Measurements from ENCODE around the gene TRPV4.

DNA sequence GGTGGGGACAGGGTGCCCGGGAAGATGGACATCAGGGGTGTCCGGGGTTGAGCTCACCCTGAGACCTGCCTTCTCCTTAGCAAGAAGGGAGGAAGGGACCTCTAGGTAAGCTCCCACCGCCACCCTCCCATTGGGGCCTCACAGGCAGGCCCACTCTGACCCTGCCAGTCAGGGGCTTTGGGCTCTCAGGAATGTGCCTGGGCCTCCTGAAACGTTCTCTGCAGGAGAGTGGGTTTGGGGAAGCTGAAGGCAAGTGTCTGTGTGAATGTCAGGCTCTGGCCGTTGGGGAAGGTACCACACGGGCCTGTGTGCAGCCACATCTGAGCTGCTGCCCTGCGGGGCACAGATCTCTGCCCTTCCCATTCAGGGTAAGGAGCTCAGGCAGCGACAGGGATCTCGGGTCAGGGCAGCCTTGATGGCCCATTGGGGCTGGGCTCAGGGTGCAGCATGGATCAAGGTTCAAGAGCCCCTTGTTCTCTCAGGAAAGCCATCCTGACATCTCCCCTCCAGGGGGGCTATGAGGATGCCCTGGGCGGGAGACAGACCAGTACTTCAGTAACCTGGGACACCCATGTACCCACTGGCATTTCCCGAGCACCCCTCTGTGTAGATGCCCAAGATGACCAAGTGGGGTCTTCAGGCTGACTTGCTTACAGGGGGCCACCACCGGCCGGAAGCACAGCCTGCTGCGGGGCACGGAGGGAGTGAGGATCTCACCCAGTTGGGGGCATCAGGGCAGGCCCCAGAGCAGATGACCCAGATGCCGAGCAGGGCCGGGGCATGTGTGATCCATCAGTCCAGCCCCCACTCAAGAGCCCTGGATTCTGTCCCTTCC is 89.9 kb downstream of the TRPV4 start:
- TF ChIP-seq GATA3 (IDR thresholded peaks at IDR 0.05; ENCODE audit: low read depth, low read length), result no peak
- TF ChIP-seq GATA2 (IDR thresholded peaks at IDR 0.05; ENCODE audit: low read depth, low read length), result no peak

Measured in SH-SY5Y (cell line).